Measurements from ENCODE around the gene EYA2.

EYA2 gene

GRCh38 chr20:47220161-47220582 is 325.5 kb downstream of the EYA2 start:
- Histone ChIP-seq H3K27me3 (ENCODE audit: control insufficient read depth, insufficient read depth, low read length) (no peaks in the 10 kb centered on the region), H3K36me3 (ENCODE audit: control insufficient read depth, insufficient read depth, low read length) (peaks cover 29% of the 10 kb centered on the region), H3K27ac (ENCODE audit: low read depth, low read length) (no peak overlapping the region), H3K4me1 (ENCODE audit: control insufficient read depth, insufficient read depth, low read length) (no peaks in the 10 kb centered on the region), H3K4me3 (ENCODE audit: low read length) (no peak overlapping the region), H3K9ac (ENCODE audit: low read length) (no peak overlapping the region)

- H3K27ac ChIP-seq (ENCODE audit: low read depth, low read length) = no peak overlapping the region
- no peaks in the 10 kb centered on the region for H3K27me3 ChIP-seq (ENCODE audit: control insufficient read depth, insufficient read depth, low read length)
- no peak overlapping the region for H3K9ac ChIP-seq (ENCODE audit: low read length)
- peaks cover 29% of the 10 kb centered on the region for H3K36me3 ChIP-seq (ENCODE audit: control insufficient read depth, insufficient read depth, low read length)
- H3K4me3 ChIP-seq (ENCODE audit: low read length) = no peak overlapping the region
- H3K4me1 ChIP-seq (ENCODE audit: control insufficient read depth, insufficient read depth, low read length) = no peaks in the 10 kb centered on the region
Measured at GRCh38 chr20:47221036-47221625, 326.5 kb downstream of the EYA2 start.

GRCh38 chr20:47222468-47223119 is 328.0 kb downstream of the EYA2 start:
- H3K36me3 ChIP-seq (ENCODE audit: control insufficient read depth, insufficient read depth, low read length) = peaks cover 26% of the 10 kb centered on the region
- no peak overlapping the region for H3K27ac ChIP-seq (ENCODE audit: low read depth, low read length)

GRCh38 chr20:47223896-47224295 is 329.3 kb downstream of the EYA2 start:
- no peaks in the 10 kb centered on the region for H3K27me3 ChIP-seq (ENCODE audit: control insufficient read depth, insufficient read depth, low read length)
- H3K9ac ChIP-seq (ENCODE audit: low read length) = no peak overlapping the region
- H3K4me1 ChIP-seq (ENCODE audit: control insufficient read depth, insufficient read depth, low read length) = no peaks in the 10 kb centered on the region
- H3K27ac ChIP-seq (ENCODE audit: low read depth, low read length) = no peak overlapping the region
- peaks cover 28% of the 10 kb centered on the region for H3K36me3 ChIP-seq (ENCODE audit: control insufficient read depth, insufficient read depth, low read length)
- no peak overlapping the region for H3K4me3 ChIP-seq (ENCODE audit: low read length)

More at GRCh38 chr20:47222468-47223119, 328.0 kb downstream of the EYA2 start:
- H3K27me3 ChIP-seq (ENCODE audit: control insufficient read depth, insufficient read depth, low read length) = no peaks in the 10 kb centered on the region
- no peaks in the 10 kb centered on the region for H3K4me1 ChIP-seq (ENCODE audit: control insufficient read depth, insufficient read depth, low read length)
- H3K4me3 ChIP-seq (ENCODE audit: low read length) = no peak overlapping the region
- H3K9ac ChIP-seq (ENCODE audit: low read length) = no peak overlapping the region

GRCh38 chr20:47224300-47224791 is 329.7 kb downstream of the EYA2 start:
- Histone ChIP-seq H3K27me3 (ENCODE audit: control insufficient read depth, insufficient read depth, low read length) (no peaks in the 10 kb centered on the region), H3K4me1 (ENCODE audit: control insufficient read depth, insufficient read depth, low read length) (no peaks in the 10 kb centered on the region), H3K27ac (ENCODE audit: low read depth, low read length) (no peak overlapping the region), H3K4me3 (ENCODE audit: low read length) (no peak overlapping the region), H3K36me3 (ENCODE audit: control insufficient read depth, insufficient read depth, low read length) (peaks cover 28% of the 10 kb centered on the region), H3K9ac (ENCODE audit: low read length) (no peak overlapping the region)

- H3K36me3 ChIP-seq (ENCODE audit: control insufficient read depth, insufficient read depth, low read length) = peaks cover 29% of the 10 kb centered on the region
- H3K9ac ChIP-seq (ENCODE audit: low read length) = no peak overlapping the region
Measured at GRCh38 chr20:47224857-47225256, 330.2 kb downstream of the EYA2 start.

GRCh38 chr20:47225458-47225857 is 330.8 kb downstream of the EYA2 start:
- H3K27me3 ChIP-seq (ENCODE audit: control insufficient read depth, insufficient read depth, low read length) = no peaks in the 10 kb centered on the region
- peaks cover 30% of the 10 kb centered on the region for H3K36me3 ChIP-seq (ENCODE audit: control insufficient read depth, insufficient read depth, low read length)
- no peaks in the 10 kb centered on the region for H3K4me1 ChIP-seq (ENCODE audit: control insufficient read depth, insufficient read depth, low read length)
- no peak overlapping the region for H3K9ac ChIP-seq (ENCODE audit: low read length)
- H3K27ac ChIP-seq (ENCODE audit: low read depth, low read length) = no peak overlapping the region
- H3K4me3 ChIP-seq (ENCODE audit: low read length) = no peak overlapping the region

More at GRCh38 chr20:47224857-47225256, 330.2 kb downstream of the EYA2 start:
- H3K4me3 ChIP-seq (ENCODE audit: low read length) = no peak overlapping the region
- no peaks in the 10 kb centered on the region for H3K4me1 ChIP-seq (ENCODE audit: control insufficient read depth, insufficient read depth, low read length)
- no peaks in the 10 kb centered on the region for H3K27me3 ChIP-seq (ENCODE audit: control insufficient read depth, insufficient read depth, low read length)
- H3K27ac ChIP-seq (ENCODE audit: low read depth, low read length) = no peak overlapping the region

- no peak overlapping the region for H3K4me3 ChIP-seq (ENCODE audit: low read length)
- peaks cover 22% of the 10 kb centered on the region for H3K36me3 ChIP-seq (ENCODE audit: control insufficient read depth, insufficient read depth, low read length)
- H3K4me1 ChIP-seq (ENCODE audit: control insufficient read depth, insufficient read depth, low read length) = no peaks in the 10 kb centered on the region
- no peaks in the 10 kb centered on the region for H3K27me3 ChIP-seq (ENCODE audit: control insufficient read depth, insufficient read depth, low read length)
- H3K27ac ChIP-seq (ENCODE audit: low read depth, low read length) = no peak overlapping the region
- H3K9ac ChIP-seq (ENCODE audit: low read length) = no peak overlapping the region
Measured at GRCh38 chr20:47227119-47227518, 332.5 kb downstream of the EYA2 start.

GRCh38 chr20:47227576-47227975 is 332.9 kb downstream of the EYA2 start:
- H3K27me3 ChIP-seq (ENCODE audit: control insufficient read depth, insufficient read depth, low read length) = no peaks in the 10 kb centered on the region
- no peaks in the 10 kb centered on the region for H3K4me1 ChIP-seq (ENCODE audit: control insufficient read depth, insufficient read depth, low read length)
- no peak overlapping the region for H3K9ac ChIP-seq (ENCODE audit: low read length)
- H3K27ac ChIP-seq (ENCODE audit: low read depth, low read length) = no peak overlapping the region
- H3K4me3 ChIP-seq (ENCODE audit: low read length) = no peak overlapping the region
- H3K36me3 ChIP-seq (ENCODE audit: control insufficient read depth, insufficient read depth, low read length) = peaks cover 18% of the 10 kb centered on the region

GRCh38 chr20:47228654-47229053 is 334.0 kb downstream of the EYA2 start:
- H3K4me3 ChIP-seq (ENCODE audit: low read length) = no peak overlapping the region
- no peak overlapping the region for H3K27ac ChIP-seq (ENCODE audit: low read depth, low read length)
- no peaks in the 10 kb centered on the region for H3K27me3 ChIP-seq (ENCODE audit: control insufficient read depth, insufficient read depth, low read length)
- H3K9ac ChIP-seq (ENCODE audit: low read length) = no peak overlapping the region
- peaks cover 18% of the 10 kb centered on the region for H3K36me3 ChIP-seq (ENCODE audit: control insufficient read depth, insufficient read depth, low read length)
- H3K4me1 ChIP-seq (ENCODE audit: control insufficient read depth, insufficient read depth, low read length) = no peaks in the 10 kb centered on the region

GRCh38 chr20:47230811-47231256 is 336.2 kb downstream of the EYA2 start:
- Histone ChIP-seq H3K4me1 (ENCODE audit: control insufficient read depth, insufficient read depth, low read length) (no peaks in the 10 kb centered on the region), H3K36me3 (ENCODE audit: control insufficient read depth, insufficient read depth, low read length) (peaks cover 20% of the 10 kb centered on the region), H3K4me3 (ENCODE audit: low read length) (no peak overlapping the region), H3K27me3 (ENCODE audit: control insufficient read depth, insufficient read depth, low read length) (no peaks in the 10 kb centered on the region), H3K9ac (ENCODE audit: low read length) (no peak overlapping the region), H3K27ac (ENCODE audit: low read depth, low read length) (no peak overlapping the region)

GRCh38 chr20:47231382-47232039 is 336.9 kb downstream of the EYA2 start:
- H3K36me3 ChIP-seq (ENCODE audit: control insufficient read depth, insufficient read depth, low read length) = peaks cover 24% of the 10 kb centered on the region
- no peaks in the 10 kb centered on the region for H3K27me3 ChIP-seq (ENCODE audit: control insufficient read depth, insufficient read depth, low read length)
- no peak overlapping the region for H3K27ac ChIP-seq (ENCODE audit: low read depth, low read length)
- no peak overlapping the region for H3K4me3 ChIP-seq (ENCODE audit: low read length)
- H3K4me1 ChIP-seq (ENCODE audit: control insufficient read depth, insufficient read depth, low read length) = no peaks in the 10 kb centered on the region
- H3K9ac ChIP-seq (ENCODE audit: low read length) = no peak overlapping the region

Data from rectal smooth muscle tissue (tissue), 1 donor.